IPS-20b (cell line): ENCODE data around the gene ABCA9.
"Not testable (repeated sequence)": the region's sequence is repeated elsewhere in the genome, so short reads cannot be mapped to it uniquely, and the experiment has no call there.

Experiments
- H3K27ac ChIP-seq: one replicate; pipeline ENCODE4 v1.5.1; 2013; ENCODE audit warnings: low read length
- H3K27me3 ChIP-seq: 2 replicates; pipeline ENCODE4 v1.6.1; 2013; ENCODE audit warnings: mild to moderate bottlenecking, low read length, inconsistent platforms; ENCODE audit not compliant: insufficient read depth
- H3K36me3 ChIP-seq: 2 replicates; pipeline ENCODE4 v1.6.1; 2013; ENCODE audit warnings: low read depth, mild to moderate bottlenecking, inconsistent platforms, low read length, moderate library complexity; ENCODE audit not compliant: insufficient read depth
- H3K4me1 ChIP-seq: 2 replicates; pipeline ENCODE4 v1.6.1; 2013; ENCODE audit warnings: mild to moderate bottlenecking, control low read depth, inconsistent platforms, low read length, moderate library complexity; ENCODE audit not compliant: insufficient read depth
- H3K4me3 ChIP-seq: 2 replicates; pipeline ENCODE4 v1.5.1; 2013; ENCODE audit warnings: mild to moderate bottlenecking, low read length, inconsistent platforms
- H3K9ac ChIP-seq: 2 replicates; pipeline ENCODE4 v1.6.1; 2013; ENCODE audit warnings: low read depth, mild to moderate bottlenecking, inconsistent platforms, low read length, moderate library complexity
- H3K9me3 ChIP-seq: 2 replicates; pipeline ENCODE4 v1.6.1; 2013; ENCODE audit warnings: mild to moderate bottlenecking, low read depth, low read length, inconsistent platforms; ENCODE audit not compliant: insufficient read depth

Gene ABCA9

DNA sequence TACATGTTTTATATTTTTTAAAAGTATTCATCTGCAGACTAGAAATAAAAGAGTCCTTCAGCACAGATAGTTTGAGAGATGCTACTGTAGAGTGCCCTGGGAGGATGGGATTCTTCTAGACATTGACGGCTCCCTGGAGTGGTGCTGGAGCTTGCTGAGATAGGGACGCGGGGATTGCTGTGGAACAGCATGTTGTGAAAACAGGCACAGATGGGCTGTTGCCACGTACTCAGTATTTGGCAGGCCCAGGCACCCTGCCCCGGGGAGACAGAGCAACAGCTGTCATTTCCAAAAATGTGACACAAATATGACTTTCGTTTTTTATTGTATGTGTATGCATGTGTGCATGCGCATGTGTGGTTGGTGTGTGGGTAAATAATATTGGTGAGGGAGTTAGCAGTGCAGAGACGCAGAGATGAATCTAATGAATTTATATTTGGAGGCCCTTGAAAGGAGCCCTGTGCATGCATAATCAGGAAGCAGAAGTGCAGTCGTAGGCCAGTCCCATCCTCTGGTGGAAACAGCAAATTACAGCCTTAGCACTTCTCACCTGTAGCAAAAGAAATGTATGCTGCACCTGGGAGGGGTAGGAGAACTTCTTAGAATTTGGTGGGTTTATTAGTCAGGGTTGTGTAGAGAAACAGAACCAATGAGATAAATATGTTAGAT, 99.4 kb downstream of the ABCA9 start:
- Histone ChIP-seq H3K36me3 (no peaks in the 10 kb centered on the region), H3K4me3 (no peak overlapping the region), H3K9me3 (no peaks in the 10 kb centered on the region), H3K27me3 (no peaks in the 10 kb centered on the region), H3K4me1 (no peaks in the 10 kb centered on the region), H3K9ac (no peak overlapping the region), H3K27ac (no peak overlapping the region)

DNA sequence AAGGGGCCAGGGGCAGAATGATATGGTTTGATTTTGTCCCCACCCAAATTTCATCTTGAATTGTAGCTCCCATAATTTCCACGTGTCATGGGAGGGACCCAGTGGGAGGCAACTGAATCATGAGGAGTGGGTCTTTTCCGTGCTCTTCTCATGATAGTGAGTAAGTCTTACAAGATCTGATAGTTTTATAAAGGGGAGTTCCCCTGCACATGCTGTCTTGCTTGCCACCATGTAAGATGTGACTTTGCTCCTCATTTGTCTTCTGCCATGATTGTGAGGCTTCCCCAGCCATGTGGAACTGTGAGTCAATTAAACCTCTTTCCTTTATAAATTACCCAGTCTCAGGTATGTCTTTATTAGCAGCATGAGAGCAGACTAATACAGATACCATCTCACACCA, 101.6 kb downstream of the ABCA9 start:
- not testable (repeated sequence) for H3K4me3 ChIP-seq, H3K36me3 ChIP-seq, H3K27me3 ChIP-seq, H3K9ac ChIP-seq, H3K4me1 ChIP-seq, H3K9me3 ChIP-seq, H3K27ac ChIP-seq

DNA sequence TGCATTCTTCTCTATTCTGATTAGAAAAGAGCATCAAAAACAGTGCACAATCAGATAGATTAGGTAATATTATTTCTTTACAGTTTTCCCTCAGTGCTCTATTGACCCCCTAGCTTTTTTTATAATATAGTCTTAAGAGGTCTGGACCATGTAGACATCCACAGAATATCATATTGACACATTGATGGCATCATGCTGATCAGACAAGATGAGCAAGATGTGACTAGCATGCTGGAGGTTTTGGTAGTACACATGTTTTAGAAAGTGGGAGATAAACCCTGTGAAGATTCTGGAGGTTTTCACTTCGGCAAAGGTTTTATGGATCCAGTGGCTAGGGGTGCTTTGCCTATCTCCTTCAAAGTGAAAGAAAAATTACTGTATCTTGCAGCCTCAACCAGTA, 102.8 kb downstream of the ABCA9 start:
- H3K36me3 ChIP-seq = no peaks in the 10 kb centered on the region
- no peak overlapping the region for H3K27ac ChIP-seq
- no peaks in the 10 kb centered on the region for H3K9me3 ChIP-seq
- H3K4me1 ChIP-seq = no peaks in the 10 kb centered on the region
- H3K4me3 ChIP-seq = no peak overlapping the region
- no peak overlapping the region for H3K9ac ChIP-seq
- no peaks in the 10 kb centered on the region for H3K27me3 ChIP-seq

DNA sequence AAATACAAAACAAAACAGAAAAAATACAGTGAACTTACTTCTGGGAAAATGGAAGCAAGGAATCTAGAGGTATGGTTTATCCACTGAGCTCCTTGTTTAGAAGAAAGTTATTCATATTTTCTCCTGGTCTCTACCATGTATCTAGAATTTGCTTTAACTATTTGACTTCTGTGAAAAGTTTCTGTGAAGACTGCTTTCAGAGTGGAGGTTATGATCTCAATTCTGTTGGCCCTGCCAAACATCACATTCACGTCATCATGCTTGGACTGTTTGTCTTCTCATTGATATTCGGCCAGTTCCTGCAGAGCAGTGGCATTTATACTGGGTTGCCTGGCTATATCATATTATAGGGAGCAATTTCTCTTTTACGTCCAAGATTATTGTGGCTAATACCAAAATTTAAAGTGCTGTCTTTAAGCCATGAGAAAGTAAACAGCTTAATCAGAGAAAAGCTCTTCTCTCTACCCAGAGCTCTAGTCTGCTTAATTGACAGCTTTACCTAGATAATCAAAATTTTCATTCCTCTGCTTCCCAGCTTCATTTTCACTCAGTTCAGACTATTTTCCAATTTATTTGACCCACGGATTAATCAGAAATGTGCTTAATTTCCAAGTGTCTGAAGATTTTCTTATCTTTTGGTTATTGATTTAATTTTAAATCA, 105.4 kb downstream of the ABCA9 start, which contains the start of gene ABCA8:
Gene ABCA8 (minus strand): TSS at position 212 of the 661 bp plus-strand sequence. CDS start 13,358 bp downstream, outside the sequence.
- Histone ChIP-seq H3K36me3 (no peaks in the 10 kb centered on the region), H3K9me3 (no peaks in the 10 kb centered on the region)

DNA sequence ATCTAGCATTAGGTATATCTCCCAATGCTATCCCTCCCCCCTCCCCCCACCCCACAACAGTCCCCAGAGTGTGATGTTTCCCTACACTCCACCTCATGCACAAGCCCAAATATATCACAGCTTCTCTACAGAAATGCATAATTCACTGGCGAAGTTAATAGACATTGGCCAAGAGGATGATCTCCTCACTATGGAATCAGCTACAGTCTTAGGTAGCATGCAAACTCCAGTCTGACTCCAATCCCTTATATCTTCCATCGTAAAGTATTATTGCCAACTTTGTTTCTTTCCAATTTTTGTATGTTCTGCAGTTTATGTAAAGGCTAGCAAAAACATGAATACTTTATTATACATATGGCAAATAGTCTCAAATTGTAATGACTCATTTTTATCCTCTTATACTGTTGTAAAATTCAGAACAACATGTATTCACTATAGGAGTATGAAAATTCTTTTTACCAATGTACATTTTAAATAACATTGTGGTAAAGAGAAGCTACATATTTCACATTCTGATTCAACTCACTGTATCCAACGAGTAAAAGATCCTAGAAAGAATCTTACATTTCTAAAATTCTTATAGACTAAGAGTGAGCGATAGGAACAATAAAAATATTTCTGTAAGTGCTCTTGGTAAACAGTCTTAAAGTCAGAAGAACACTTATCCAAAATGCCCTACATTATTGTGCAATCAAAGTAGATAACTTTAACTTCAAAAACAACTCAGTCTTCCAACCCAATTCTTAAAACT, 106.4 kb downstream of the ABCA9 start:
- Histone ChIP-seq H3K36me3 (no peaks in the 10 kb centered on the region), H3K4me1 (no peaks in the 10 kb centered on the region), H3K9ac (no peak overlapping the region), H3K27me3 (no peaks in the 10 kb centered on the region), H3K9me3 (no peaks in the 10 kb centered on the region), H3K27ac (no peak overlapping the region), H3K4me3 (no peak overlapping the region)

More for the DNA sequence above, 105.4 kb downstream of the ABCA9 start, which contains the start of gene ABCA8:
- Histone ChIP-seq H3K4me3 (no peak within 1 kb of the TSS), H3K27ac (no peak within 1 kb of the TSS), H3K27me3 (no peaks in the 10 kb centered on the region), H3K4me1 (no peaks in the 10 kb centered on the region), H3K9ac (no peak within 1 kb of the TSS)

DNA sequence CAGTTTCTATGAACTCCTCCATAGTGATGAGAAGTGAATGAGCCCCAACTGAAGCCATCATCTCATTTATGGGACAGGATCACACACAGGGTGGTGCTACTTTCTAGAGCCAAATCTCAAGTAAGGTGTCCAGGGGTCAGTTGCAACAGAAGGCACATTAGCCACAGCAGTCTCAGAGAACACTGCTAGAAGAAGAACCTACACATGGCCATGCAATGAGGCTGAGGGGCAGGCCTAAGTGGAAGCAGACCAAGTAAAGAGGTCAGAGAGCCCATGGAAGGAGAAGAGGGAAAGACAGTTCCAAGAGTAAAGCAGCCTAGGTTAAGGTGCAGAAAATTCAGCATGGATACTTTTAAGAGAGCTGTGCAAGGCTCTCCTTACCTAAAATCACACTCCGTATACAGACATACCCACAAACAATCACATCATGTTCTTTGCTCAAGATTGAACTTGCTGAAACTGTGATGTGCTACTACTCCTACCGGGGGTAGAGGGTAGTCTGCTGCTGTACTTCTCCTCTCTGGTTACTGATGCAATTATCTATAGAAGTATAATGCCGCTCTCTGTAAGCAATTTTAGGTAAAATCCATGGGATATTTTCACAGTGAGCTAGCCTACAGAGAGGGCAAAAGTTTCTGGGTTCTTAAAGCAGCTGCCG, 107.3 kb downstream of the ABCA9 start:
- Histone ChIP-seq H3K9me3 (no peaks in the 10 kb centered on the region), H3K36me3 (no peaks in the 10 kb centered on the region), H3K4me3 (no peak overlapping the region), H3K27me3 (no peaks in the 10 kb centered on the region), H3K27ac (no peak overlapping the region), H3K9ac (no peak overlapping the region), H3K4me1 (no peaks in the 10 kb centered on the region)

DNA sequence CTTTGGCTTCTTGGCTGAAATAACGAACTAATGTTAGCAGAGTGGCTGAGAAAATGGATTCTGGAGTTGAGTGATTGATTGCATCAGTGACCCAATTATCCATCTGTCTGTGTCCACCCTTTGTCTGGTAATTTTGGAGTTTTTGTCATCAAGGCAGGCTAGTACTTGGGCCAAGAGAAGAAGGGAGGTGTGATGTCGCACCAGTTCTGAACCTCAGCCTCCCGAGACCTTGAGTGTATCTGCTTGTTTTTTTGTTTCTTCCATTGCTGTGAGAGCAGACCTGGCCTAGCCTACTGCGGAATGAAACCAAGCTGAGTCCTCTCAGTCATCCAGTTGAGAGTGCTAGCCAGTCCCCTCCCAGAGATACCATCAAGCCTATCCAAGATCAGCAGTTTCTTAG, 110.0 kb downstream of the ABCA9 start:
- no peaks in the 10 kb centered on the region for H3K36me3 ChIP-seq
- no peak overlapping the region for H3K4me3 ChIP-seq
- no peaks in the 10 kb centered on the region for H3K4me1 ChIP-seq
- no peaks in the 10 kb centered on the region for H3K9me3 ChIP-seq
- H3K27ac ChIP-seq = no peak overlapping the region
- H3K27me3 ChIP-seq = no peaks in the 10 kb centered on the region
- H3K9ac ChIP-seq = no peak overlapping the region

DNA sequence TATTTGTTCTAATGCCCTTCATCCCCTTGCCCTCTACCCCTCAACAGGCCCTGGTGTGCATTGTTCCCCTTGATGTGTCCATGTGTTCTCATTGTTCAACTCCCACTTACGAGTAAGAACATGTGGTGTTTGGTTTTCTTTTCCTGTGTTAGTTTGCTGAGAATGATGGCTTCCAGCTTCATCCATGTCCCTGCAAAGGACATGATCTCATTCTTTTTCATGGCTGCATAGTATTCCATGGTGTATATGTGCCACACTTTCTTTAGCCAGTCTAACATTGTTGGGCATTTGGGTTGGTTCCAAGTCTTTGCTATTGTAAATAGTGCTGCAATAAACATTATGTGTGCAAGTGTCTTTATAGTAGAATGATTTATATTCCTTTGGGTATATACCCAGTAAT, 112.9 kb downstream of the ABCA9 start:
- not testable (repeated sequence) for H3K36me3 ChIP-seq, H3K27me3 ChIP-seq, H3K9me3 ChIP-seq, H3K27ac ChIP-seq, H3K4me1 ChIP-seq, H3K4me3 ChIP-seq, H3K9ac ChIP-seq

DNA sequence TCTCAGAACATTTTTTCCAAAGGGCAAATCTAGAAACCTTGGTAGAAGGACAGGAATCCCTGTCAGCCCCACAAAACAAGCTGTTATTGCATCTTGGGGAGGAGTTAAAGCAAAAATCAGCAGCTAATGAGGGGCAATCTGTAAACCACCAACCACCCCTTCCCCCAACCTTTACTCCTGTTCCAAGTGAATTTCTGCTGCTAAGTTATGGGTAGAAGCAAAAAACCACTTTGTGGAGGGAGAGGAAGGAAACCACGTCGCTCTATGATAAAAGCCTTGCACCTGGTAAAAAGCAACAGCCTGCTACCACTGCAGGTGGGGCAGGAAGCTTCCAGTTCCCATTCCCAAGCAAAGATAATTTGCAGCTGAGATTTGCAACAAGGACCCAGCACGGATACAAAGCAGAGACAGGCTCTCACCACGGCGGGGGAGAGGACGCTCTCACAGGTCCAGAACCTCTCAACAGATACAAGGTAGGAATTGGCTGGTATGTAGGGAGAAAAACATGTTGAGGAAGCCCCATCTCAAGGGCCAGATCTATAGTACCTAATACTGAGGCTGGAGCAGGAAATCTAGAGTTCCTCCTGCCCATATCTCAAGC, 116.2 kb downstream of the ABCA9 start:
- no peak overlapping the region for H3K9ac ChIP-seq
- H3K9me3 ChIP-seq = no peaks in the 10 kb centered on the region
- H3K27ac ChIP-seq = no peak overlapping the region
- no peaks in the 10 kb centered on the region for H3K4me1 ChIP-seq
- no peaks in the 10 kb centered on the region for H3K36me3 ChIP-seq
- H3K4me3 ChIP-seq = no peak overlapping the region
- H3K27me3 ChIP-seq = no peaks in the 10 kb centered on the region

DNA sequence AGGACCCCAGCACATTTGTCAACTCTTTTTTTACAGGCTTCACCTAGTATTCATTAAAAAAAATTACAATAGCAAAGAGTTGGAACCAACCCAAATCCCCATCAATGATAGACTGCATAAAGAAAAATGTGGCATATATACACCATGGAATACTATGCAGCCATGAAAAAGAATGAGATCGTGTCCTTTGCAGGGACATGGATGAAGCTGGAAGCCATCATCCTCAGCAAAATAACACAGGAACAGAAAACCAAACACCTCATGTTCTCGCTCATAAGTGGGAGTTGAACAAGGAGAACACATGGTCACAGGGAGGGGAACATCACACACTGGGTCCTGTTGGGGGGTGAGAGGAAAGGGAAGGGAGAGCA, 116.9 kb downstream of the ABCA9 start:
- not testable (repeated sequence) for H3K27me3 ChIP-seq, H3K27ac ChIP-seq, H3K9ac ChIP-seq, H3K4me1 ChIP-seq, H3K9me3 ChIP-seq, H3K36me3 ChIP-seq, H3K4me3 ChIP-seq

DNA sequence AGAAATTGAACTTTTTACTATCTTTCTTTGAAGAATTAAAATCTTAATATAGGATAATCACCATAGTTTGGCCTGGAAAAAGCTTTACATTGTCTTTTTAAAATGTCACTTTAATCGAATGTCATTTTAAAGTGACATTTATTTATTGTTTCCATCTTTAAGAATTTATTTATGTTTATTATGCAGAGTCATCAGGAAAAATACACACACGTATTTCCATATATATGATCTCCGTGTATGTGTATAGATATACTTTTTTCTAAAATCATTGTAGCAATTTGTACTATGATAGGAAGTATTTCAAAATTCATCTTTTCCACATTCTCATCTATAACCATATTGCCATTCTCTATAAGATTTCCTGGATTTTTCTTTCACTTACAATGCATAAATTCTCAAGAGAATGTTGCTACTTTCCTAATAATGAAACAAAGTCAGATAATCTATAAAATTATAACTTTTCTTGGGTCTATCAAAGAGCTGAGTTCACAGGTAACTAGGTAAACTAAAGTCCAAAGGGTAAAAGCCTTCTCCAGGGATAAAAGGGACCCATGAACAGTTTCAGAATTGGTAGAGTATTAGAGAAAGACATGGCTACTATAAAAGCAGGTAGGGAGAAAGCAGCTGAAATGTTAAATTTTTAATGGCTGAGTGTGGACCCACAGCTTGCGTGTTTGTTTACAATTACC, 117.5 kb downstream of the ABCA9 start:
- H3K27me3 ChIP-seq = no peaks in the 10 kb centered on the region
- H3K4me1 ChIP-seq = no peaks in the 10 kb centered on the region
- H3K36me3 ChIP-seq = no peaks in the 10 kb centered on the region
- H3K9ac ChIP-seq = no peak overlapping the region
- H3K27ac ChIP-seq = no peak overlapping the region
- H3K9me3 ChIP-seq = no peaks in the 10 kb centered on the region
- H3K4me3 ChIP-seq = no peak overlapping the region
